Mesangial cell (primary cell): ENCODE data around the gene OSBPL3. TPM values are rescaled to one million over a fixed set of nuclear protein-coding genes. Genes with fewer than 3 reads are reported as not detected.

Experiments used
- total RNA-seq: library from RNA; depleted of rRNA; stranded (reverse); fragments of >200 nt; gene quantifications from 2 replicates; pipeline ENCODE4 v1.2.3, GENCODE V29; 2015

The OSBPL3 gene, protein sequence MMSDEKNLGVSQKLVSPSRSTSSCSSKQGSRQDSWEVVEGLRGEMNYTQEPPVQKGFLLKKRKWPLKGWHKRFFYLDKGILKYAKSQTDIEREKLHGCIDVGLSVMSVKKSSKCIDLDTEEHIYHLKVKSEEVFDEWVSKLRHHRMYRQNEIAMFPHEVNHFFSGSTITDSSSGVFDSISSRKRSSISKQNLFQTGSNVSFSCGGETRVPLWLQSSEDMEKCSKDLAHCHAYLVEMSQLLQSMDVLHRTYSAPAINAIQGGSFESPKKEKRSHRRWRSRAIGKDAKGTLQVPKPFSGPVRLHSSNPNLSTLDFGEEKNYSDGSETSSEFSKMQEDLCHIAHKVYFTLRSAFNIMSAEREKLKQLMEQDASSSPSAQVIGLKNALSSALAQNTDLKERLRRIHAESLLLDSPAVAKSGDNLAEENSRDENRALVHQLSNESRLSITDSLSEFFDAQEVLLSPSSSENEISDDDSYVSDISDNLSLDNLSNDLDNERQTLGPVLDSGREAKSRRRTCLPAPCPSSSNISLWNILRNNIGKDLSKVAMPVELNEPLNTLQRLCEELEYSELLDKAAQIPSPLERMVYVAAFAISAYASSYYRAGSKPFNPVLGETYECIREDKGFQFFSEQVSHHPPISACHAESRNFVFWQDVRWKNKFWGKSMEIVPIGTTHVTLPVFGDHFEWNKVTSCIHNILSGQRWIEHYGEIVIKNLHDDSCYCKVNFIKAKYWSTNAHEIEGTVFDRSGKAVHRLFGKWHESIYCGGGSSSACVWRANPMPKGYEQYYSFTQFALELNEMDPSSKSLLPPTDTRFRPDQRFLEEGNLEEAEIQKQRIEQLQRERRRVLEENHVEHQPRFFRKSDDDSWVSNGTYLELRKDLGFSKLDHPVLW
- total RNA-seq, result 9.5 and 18.1 TPM in 2 replicates

GRCh38 chr7:24979863-24980533, at the start of gene OSBPL3:
OSBPL3 (minus strand) TSS chr7:24980178; CDS start chr7:24892472, 87,706 bp downstream.

DNA sequence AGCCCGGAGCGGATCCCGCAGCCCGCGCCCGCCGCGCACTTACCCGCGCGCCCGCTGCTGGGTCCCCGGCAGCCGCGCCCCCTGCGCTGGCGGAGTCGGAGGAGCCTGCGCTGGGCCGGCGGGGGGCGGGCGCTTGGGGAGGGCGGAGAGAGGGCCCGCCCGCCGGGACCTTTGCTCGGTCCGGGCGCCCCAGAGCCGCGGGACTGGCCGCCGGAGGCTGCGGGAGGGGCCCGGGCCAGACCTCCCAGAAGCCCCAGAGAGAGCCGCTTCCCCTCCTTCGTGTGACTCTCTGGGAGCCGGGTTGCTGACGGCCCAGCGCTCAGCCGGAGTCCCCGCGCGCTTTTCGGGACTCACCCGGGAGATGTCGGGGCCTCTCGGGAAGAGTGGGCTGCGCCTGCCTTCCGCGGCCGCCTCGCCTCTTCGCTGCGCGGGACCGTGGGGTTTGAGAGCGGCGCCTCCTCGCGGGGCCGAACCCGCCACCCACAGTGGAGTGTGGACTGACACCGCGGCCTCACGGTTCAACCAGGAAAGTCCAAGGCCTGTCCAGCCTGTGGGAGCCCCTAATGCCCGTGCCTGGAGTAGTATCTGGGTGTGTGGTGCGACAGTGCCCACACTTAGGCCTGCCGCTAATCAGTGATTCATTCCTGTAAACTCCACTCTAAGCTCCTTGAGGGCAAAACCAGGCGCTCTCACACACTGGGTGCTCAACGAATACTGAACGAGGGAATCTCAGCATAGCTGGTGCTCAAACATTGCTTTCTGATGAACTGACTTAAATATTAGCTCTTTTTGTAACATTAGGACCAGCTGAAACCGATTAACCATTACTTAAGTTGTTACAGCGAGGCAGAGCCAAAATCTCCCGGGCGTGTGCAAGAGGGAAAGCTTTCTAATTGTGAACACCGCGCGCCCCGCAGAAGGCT, 222.4 kb downstream of the OSBPL3 start, which contains the start of gene GSDME:
Gene GSDME, minus strand, starts transcription at position 112 of the 923 bp plus-strand sequence. CDS start 7,690 bp downstream, outside the sequence.

Other genes starting within 250 kb of the OSBPL3 start
- gene GSDME, start 222.7 kb downstream of the OSBPL3 start, total RNA-seq, result 37.8 and 41.2 TPM in 2 replicates
- gene CYCS, start 145.1 kb upstream of the OSBPL3 start, total RNA-seq, result 21.3 and 55.9 TPM in 2 replicates
- not detected in 2 replicates for gene NPVF, start 248.3 kb upstream of the OSBPL3 start, total RNA-seq